ENCODE data around the gene FGFRL1.
A peak's percentile ranks its signal among the peaks of the same experiment; 100 is the strongest.
"Not testable (repeated sequence)": the region's sequence is repeated elsewhere in the genome, so short reads cannot be mapped to it uniquely, and the experiment has no call there.

The FGFRL1 gene

DNA sequence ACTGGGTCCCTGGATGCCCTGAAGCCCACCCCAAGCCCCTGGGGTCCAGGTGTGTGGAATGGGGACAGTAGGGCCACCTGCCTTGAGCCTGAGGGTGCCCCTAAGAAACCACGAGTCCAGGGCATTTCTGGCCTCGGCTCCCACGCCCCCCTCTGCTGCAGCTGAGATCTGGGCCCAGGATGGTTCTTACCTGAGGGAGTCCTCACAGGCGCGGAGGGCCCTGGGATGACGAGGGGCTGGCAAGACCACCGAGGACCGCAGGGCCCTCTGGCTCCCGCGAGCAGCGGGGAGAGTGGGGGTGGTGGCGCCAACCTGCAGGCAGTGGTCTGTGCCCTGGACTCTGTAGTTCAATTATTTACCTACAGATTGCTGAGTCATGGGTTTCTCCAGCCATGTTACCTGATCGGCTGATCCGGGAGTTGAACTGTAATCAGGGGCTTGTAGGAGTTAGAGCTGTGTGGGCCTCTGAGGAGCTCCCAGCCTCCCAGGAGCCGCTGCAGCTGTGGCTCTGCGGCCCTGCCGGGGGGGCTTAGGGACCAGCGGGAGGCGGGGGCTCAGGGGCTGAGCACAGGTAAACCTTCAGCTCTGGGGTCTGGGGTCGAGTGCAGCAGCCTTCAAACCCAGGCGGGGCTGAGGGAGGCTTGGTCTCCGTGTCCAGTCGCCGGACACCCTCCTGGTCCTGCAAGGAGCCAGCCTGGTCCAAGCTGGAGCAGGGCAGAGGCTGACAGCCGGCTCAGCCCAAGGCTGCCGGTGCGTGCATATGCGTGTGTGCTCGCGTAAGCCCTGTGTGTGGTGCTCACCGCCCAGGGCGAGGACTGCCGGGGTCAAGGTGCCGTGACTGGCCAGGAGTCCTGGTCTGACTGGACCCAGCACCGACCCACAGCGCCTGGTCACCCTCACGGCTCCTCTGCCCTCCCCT is 18.1 kb upstream of the FGFRL1 start, which contains the start of gene SLC26A1:
Gene SLC26A1, minus strand, starts transcription at position 294 of the 919 bp plus-strand sequence. CDS start 1,701 bp downstream, outside the sequence.
- Histone ChIP-seq H3K9me3 (no peaks in the 10 kb centered on the region), H3K27ac (no peak within 1 kb of the TSS), H3K4me1 (peaks cover 19% of the 10 kb centered on the region), H3K27me3 (peaks cover 36% of the 10 kb centered on the region), H4K20me1 (peaks cover 91% of the 10 kb centered on the region), H3K9ac (peak within 1 kb of the TSS; percentile 45; the same call in 1 of the 2 replicates), H3K36me3 (peaks cover 33% of the 10 kb centered on the region; the same call in 1 of the 2 replicates), H3K4me2 (no peak within 1 kb of the TSS), H3K4me3 (no peak within 1 kb of the TSS)
- TF ChIP-seq Cebpa-rat (IDR thresholded peaks at IDR 0.05), result no peak

DNA sequence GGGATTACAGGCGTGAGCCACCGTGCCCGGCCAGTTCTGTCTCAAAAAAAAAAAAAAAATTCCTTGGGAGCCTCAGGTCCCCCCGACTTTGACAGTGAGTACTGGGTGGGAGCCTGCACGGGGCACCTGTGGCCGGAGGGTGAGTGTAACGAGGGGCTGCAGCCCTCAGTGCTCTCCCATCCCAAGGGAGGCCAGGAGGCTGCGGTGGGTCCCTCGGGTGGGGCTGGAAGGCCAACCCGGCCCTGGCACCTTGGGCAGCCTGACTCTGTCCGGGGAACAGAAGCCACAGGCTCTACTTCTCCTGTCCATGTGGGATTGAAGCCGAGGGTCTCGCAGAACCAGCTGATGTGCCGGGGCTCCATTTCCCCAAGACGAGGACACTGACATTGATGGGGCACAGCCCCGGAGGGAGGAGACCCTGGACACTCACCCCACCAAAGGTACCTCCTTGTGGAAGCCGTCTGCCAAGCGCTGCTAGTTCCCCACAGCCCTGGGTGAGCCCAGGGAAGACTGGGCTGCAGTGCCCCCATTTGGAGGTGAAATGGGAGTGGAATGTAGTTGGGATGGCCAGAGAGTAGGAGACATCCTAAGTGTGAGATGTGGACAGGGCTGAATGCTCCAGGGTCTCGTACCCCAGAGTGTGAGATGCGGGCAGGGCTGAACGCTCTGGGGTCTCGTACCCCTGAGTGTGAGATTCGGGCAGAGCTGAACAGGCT is 16.0 kb upstream of the FGFRL1 start:
- no peak overlapping the region for H3K4me2 ChIP-seq
- H3K9me3 ChIP-seq, result no peaks in the 10 kb centered on the region
- H3K27ac ChIP-seq, result no peak overlapping the region
- no peak for TF ChIP-seq Cebpa-rat (IDR thresholded peaks at IDR 0.05)
- H3K27me3 ChIP-seq, result peaks cover 57% of the 10 kb centered on the region
- H3K9ac ChIP-seq, result no peak overlapping the region
- H3K36me3 ChIP-seq, result peaks cover 19% of the 10 kb centered on the region; the same call in 1 of the 2 replicates
- H4K20me1 ChIP-seq, result peaks cover 91% of the 10 kb centered on the region
- H3K4me3 ChIP-seq, result no peak overlapping the region
- H3K4me1 ChIP-seq, result peaks cover 24% of the 10 kb centered on the region

DNA sequence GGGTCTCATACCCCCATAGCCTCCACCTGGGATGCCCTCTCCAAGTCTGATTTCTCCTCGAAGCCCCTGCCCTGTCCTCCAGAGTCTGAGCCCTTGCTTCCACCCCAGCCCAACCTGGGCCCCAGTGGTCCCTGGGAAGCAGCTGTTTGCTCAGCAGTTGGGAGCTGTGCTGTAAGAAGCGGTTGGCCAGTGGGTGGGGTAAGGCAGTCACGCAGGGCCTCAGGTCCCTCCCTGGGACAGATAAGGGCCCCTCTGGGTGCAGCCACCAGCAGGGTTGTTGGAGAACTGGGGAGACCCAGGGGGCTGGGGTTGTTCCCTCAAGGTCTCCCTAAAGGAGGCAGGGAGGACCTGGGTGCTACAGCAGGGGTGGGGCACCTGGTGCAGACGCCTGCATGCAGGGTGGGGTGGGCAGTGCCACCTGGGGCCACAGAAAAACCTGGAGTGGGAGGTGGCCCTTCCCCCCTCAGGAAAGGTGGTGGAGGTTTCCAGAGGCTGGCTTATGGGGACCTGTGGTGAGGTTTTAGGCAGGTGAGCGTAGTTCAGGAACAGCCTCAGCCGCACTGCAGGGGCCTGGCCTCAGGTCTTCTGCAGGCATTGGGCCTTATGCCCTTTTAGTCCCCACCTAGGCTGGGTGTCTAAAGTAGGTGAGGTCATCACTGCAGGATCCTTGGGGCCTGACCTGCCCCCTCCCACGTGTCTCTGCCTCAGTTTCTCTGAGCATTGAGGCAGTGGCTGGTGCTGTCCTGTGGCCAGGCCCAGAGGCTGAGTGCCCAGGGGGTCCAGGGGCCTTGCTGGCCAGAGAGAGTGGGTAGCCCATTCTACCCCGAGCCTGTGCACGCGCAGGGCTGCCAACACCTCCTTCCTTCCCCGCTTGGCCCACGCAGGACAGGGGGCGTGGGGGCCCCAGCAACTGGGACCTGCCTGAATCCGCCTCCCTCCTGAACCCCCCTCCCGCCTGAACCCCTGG is 15.1 kb upstream of the FGFRL1 start:
- Histone ChIP-seq H3K4me2 (no peak overlapping the region), H3K9ac (no peak overlapping the region), H3K9me3 (no peaks in the 10 kb centered on the region), H3K4me3 (no peak overlapping the region), H3K36me3 (peaks cover 11% of the 10 kb centered on the region; the same call in 1 of the 2 replicates), H3K4me1 (peaks cover 26% of the 10 kb centered on the region), H3K27ac (no peak overlapping the region), H4K20me1 (peaks cover 91% of the 10 kb centered on the region), H3K27me3 (peaks cover 65% of the 10 kb centered on the region)
- TF ChIP-seq Cebpa-rat (IDR thresholded peaks at IDR 0.05), result no peak

DNA sequence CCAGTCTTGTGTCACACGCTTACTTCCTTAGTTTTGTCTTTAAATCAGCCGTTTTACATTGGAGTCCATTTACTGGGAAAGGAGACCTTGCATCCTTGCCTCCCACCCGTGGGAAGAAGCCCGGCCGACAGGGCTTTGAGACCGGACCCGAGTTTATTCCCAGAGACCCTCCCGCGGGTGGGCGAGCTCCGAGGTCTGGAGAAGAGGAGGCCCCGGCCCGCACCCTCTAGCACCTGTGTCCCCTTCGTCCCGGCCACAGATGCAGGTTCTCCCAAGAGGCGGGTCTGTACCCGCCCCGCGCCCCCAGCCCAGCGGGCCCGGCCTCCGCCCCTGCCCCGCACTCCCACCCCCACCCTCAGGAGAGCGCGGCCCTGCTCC is 14.4 kb upstream of the FGFRL1 start:
- H3K4me2 ChIP-seq, result 0 out of 2 replicates have a peak overlapping the region, but pooled peaks have one; percentile 71
- peak overlapping the region; percentile 58; the same call in 1 of the 2 replicates for H3K4me3 ChIP-seq
- peaks cover 91% of the 10 kb centered on the region for H4K20me1 ChIP-seq
- H3K27ac ChIP-seq, result no peak overlapping the region
- H3K9me3 ChIP-seq, result peaks cover 4% of the 10 kb centered on the region; the same call in 1 of the 2 replicates
- H3K9ac ChIP-seq, result no peak overlapping the region
- H3K4me1 ChIP-seq, result peaks cover 26% of the 10 kb centered on the region
- H3K27me3 ChIP-seq, result peaks cover 72% of the 10 kb centered on the region
- no peak for TF ChIP-seq Cebpa-rat (IDR thresholded peaks at IDR 0.05)
- peaks cover 4% of the 10 kb centered on the region; the same call in 1 of the 2 replicates for H3K36me3 ChIP-seq

DNA sequence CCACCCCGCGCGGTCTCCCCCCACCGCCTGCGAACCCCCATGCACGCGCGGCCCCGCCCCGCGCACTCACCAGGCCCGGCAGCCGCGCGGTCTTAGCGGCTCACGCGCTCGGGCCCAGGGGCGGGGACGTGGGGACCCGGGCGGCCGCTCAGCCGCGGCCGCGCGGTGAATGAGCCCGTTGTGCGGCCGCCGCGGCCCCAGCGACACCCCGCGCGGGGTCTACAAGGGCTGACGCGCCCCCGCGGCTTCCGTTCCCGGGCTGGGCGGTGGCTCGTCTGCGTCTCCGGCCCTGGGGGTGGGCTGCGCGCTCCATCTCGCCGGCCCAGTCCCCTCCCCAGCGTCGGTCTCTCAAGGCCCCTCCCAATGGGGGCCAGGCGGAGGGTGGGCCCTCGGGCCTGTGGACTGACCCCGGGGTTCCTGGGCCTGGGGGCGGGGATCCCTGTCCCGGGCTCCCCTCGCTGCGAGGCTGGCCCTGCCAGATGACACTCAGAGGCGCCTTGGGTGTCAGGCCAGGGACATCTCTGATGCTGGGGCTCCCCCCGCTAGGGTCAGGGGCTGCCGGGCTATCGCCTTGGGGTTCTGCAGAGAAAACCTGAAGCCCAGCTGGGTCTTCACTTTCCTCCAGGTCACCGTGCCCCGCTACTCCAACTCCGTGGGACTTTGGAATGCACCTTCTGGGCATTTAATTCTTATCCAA is 13.9 kb upstream of the FGFRL1 start:
- Histone ChIP-seq H3K4me1 (peaks cover 26% of the 10 kb centered on the region), H3K9ac (no peak overlapping the region), H4K20me1 (peaks cover 91% of the 10 kb centered on the region), H3K9me3 (peaks cover 9% of the 10 kb centered on the region; the same call in 1 of the 2 replicates), H3K27me3 (peaks cover 77% of the 10 kb centered on the region), H3K4me3 (peak overlapping the region; percentile 58), H3K36me3 (0 out of 2 replicates have a peak, but pooled peaks cover under 1% of the 10 kb centered on the region), H3K27ac (no peak overlapping the region), H3K4me2 (peak overlapping the region; percentile 71)
- TF ChIP-seq Cebpa-rat (IDR thresholded peaks at IDR 0.05), result no peak

DNA sequence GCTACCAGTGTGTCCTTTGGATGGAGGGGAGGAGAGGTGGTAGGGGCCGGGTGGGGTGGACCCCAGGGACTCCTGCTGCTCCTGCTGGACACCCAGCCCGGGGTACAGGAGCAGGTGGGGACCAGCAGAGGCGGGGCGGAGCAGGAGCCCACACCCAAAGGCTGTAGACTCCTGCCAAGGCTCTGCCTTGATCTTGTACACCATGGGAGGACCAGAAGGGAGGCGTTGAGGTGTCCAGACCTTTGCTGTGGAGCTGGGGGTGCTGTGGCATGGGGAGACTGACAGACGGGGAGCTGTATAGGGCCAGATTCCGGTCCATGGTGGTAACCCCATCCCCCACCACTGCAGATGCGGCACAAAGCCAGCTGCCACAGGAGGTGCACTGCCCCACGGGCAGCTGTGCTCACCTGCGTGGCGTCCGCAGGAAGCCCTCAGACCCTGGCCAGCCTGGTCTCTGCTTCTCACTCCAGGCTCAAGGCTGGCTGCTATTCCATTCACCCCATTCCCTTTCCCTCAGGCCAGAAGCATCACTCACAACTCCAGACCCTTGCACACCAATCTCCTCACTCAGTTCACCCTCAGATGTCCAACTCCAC is 13.2 kb upstream of the FGFRL1 start:
- Histone ChIP-seq H3K27me3 (peaks cover 83% of the 10 kb centered on the region), H3K4me2 (no peak overlapping the region; the same call in 1 of the 2 replicates), H3K36me3 (no peaks in the 10 kb centered on the region), H3K4me1 (peaks cover 26% of the 10 kb centered on the region), H4K20me1 (peaks cover 86% of the 10 kb centered on the region), H3K9ac (no peak overlapping the region), H3K4me3 (no peak overlapping the region), H3K27ac (no peak overlapping the region), H3K9me3 (peaks cover 13% of the 10 kb centered on the region; the same call in 1 of the 2 replicates)
- TF ChIP-seq Cebpa-rat (IDR thresholded peaks at IDR 0.05), result no peak

DNA sequence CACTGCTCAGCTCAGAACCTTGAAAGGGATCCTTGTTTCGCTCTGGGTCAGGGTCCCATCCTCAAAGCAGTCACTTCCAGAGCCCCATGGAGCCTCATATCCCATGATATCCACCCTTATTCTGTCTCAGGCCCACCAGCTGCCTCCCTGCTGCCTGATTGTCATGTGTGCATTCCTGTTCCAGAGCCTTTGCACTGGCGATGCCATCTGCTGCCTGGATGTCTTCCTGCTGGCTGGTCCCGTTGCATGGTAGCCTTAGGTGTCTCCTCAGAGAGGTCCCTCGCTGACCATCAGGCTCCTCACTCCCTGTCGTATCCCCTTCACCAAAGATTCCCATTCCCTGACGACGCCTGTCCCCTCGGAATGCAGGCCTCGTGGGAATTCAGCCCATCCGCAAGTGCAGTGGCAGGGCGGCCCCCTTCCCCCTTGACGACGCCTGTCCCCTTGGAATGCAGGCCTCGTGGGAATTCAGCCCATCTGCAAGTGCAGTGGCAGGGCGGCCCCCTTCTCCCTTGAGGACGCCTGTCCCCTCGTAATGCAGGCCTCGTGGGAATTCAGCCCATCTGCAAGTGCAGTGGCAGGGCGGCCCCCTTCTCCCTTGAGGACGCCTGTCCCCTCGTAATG is 12.1 kb upstream of the FGFRL1 start:
- Histone ChIP-seq H4K20me1 (peaks cover 88% of the 10 kb centered on the region), H3K9me3 (peaks cover 13% of the 10 kb centered on the region; the same call in 1 of the 2 replicates), H3K4me1 (peaks cover 26% of the 10 kb centered on the region), H3K4me2 (peak overlapping the region; percentile 48), H3K27me3 (peaks cover 95% of the 10 kb centered on the region)
- not testable (repeated sequence) for H3K9ac ChIP-seq, H3K36me3 ChIP-seq, H3K27ac ChIP-seq, H3K4me3 ChIP-seq

All from BLaER1 (cell line).